ENCODE measurements around the gene SLC6A5.

GRCh38 chr11:20658135-20658534 lies 58.7 kb downstream of the SLC6A5 start:
- TF ChIP-seq POLR2AphosphoS5 (IDR thresholded peaks at IDR 0.05) (no peak), CTCF (IDR thresholded peaks at IDR 0.05) (no peak), POLR2A (IDR thresholded peaks at IDR 0.05) (no peak)
